IMR-90 (cell line): Measurements from ENCODE around the gene RPS6KL1. TPM values are rescaled to one million over a fixed set of nuclear protein-coding genes. Genes with fewer than 3 reads are reported as not detected.

Source experiments
- ATAC-seq: fragments of 200-7000 bp; cut with Tn5 transposase; 2 replicates; pipeline ENCODE4 v1.9.1; 2020; ENCODE audit warnings: low read depth, mild to moderate bottlenecking, moderate library complexity
- BruUV-seq: library from RNA; stranded (reverse); fragments of 400-500 nt; replicated peaks from 2 replicates; lab custom pipeline; 2021; lab: Mats Ljungman, UMichigan
- CTCF ChIA-PET: fragments of 300-600 bp; formaldehyde crosslinking; extraction: SDS; loops from one replicate; lab custom pipeline; 2021; ENCODE audit warnings: antibody characterized with exemption; lab: Yijun Ruan, JAX
- POLR2A ChIA-PET: fragments of 300-600 bp; sonication (Branson Sonifier 250); formaldehyde crosslinking; loops from one replicate; lab custom pipeline; 2022; ENCODE audit warnings: antibody characterized with exemption; ENCODE audit not compliant: unreplicated experiment; lab: Charles Lee
- DNase-seq: peaks from one replicate; pipeline ENCODE4 v3.0.0; 2013
- H2AFZ ChIP-seq: replicated peaks from 2 replicates; pipeline ENCODE3; 2013; ENCODE audit warnings: low read length, mild to moderate bottlenecking; ENCODE audit not compliant: poor library complexity
- H2AK5ac ChIP-seq: 2 replicates; pipeline ENCODE4 v1.6.1; 2013; ENCODE audit warnings: low read depth, low read length, inconsistent platforms
- H2AK9ac ChIP-seq: replicated peaks from 2 replicates; pipeline ENCODE3; 2013; ENCODE audit warnings: mild to moderate bottlenecking, low read depth, low read length, moderate library complexity; ENCODE audit not compliant: poor library complexity
- H2BK120ac ChIP-seq: 2 replicates; pipeline ENCODE4 v1.6.1; 2013; ENCODE audit warnings: low read depth, low read length, inconsistent platforms
- H2BK15ac ChIP-seq: 3 replicates; pipeline ENCODE4 v1.6.1; 2013; ENCODE audit warnings: low read depth, low read length, inconsistent platforms
- H2BK20ac ChIP-seq: 2 replicates; pipeline ENCODE4 v1.6.1; 2013; ENCODE audit warnings: low read depth, mild to moderate bottlenecking, inconsistent platforms, low read length, moderate library complexity
- H2BK5ac ChIP-seq: 2 replicates; pipeline ENCODE4 v1.6.1; 2013; ENCODE audit warnings: mild to moderate bottlenecking, low read depth, low read length, inconsistent platforms; ENCODE audit not compliant: poor library complexity, severe bottlenecking
- H3K14ac ChIP-seq: replicated peaks from 2 replicates; pipeline ENCODE4 v1.6.1; 2013; ENCODE audit warnings: low read depth, low read length, inconsistent platforms
- H3K18ac ChIP-seq: 2 replicates; pipeline ENCODE4 v1.6.1; 2013; ENCODE audit warnings: low read depth, low read length, control low read depth
- H3K23ac ChIP-seq: 2 replicates; pipeline ENCODE4 v1.6.1; 2013; ENCODE audit warnings: low read depth, low read length, inconsistent platforms
- H3K27ac ChIP-seq: 2 replicates; pipeline ENCODE4 v1.5.1; 2013; ENCODE audit warnings: mild to moderate bottlenecking, control low read depth, low read length; ENCODE audit not compliant: insufficient read depth
- H3K27me3 ChIP-seq: 2 replicates; pipeline ENCODE4 v1.6.1; 2013; ENCODE audit warnings: low read length; ENCODE audit not compliant: control insufficient read depth, insufficient read depth
- H3K36me3 ChIP-seq: 2 replicates; pipeline ENCODE4 v1.6.1; 2013; ENCODE audit warnings: low read length, mixed read lengths; ENCODE audit not compliant: control insufficient read depth, insufficient read depth
- H3K4ac ChIP-seq: 2 replicates; pipeline ENCODE4 v1.6.1; 2013; ENCODE audit warnings: low read depth, low read length, inconsistent platforms
- H3K4me1 ChIP-seq: 2 replicates; pipeline ENCODE4 v1.6.1; 2013; ENCODE audit warnings: low read length, mixed read lengths; ENCODE audit not compliant: control insufficient read depth, insufficient read depth
- H3K4me2 ChIP-seq: 2 replicates; pipeline ENCODE4 v1.6.1; 2013; ENCODE audit warnings: low read depth, mild to moderate bottlenecking, control low read depth, low read length, moderate library complexity
- H3K4me3 ChIP-seq: 2 replicates; pipeline ENCODE4 v1.5.1; 2013; ENCODE audit warnings: low read depth, mild to moderate bottlenecking, control low read depth, low read length, moderate library complexity; ENCODE audit not compliant: insufficient read depth
- H3K56ac ChIP-seq: 2 replicates; pipeline ENCODE4 v1.6.1; 2013; ENCODE audit warnings: low read length, inconsistent platforms; ENCODE audit not compliant: insufficient read depth; ENCODE audit errors: extremely low read depth
- H3K79me1 ChIP-seq, 2 experiments: 2 replicates each; pipeline ENCODE4 v1.6.1; 2013; ENCODE audit warnings: low read length in 2 of 2, inconsistent platforms in 1 of 2, low read depth in 1 of 2
- H3K9ac ChIP-seq: 2 replicates; pipeline ENCODE4 v1.6.1; 2013; ENCODE audit warnings: low read depth, low read length, control low read depth
- H3K9me1 ChIP-seq: 2 replicates; pipeline ENCODE4 v1.6.1; 2013; ENCODE audit warnings: low read length, inconsistent platforms; ENCODE audit not compliant: insufficient read depth
- H3K9me3 ChIP-seq: 2 replicates; pipeline ENCODE4 v1.6.1; 2013; ENCODE audit warnings: low read length; ENCODE audit not compliant: control insufficient read depth, insufficient read depth
- H4K20me1 ChIP-seq: 2 replicates; pipeline ENCODE4 v1.6.1; 2013; ENCODE audit warnings: low read length, inconsistent platforms; ENCODE audit not compliant: insufficient read depth
- H4K5ac ChIP-seq: 2 replicates; pipeline ENCODE4 v1.6.1; 2013; ENCODE audit warnings: mild to moderate bottlenecking, low read depth, low read length, control low read depth
- H4K8ac ChIP-seq, 2 experiments: 2 replicates each; pipeline ENCODE4 v1.6.1; 2013; ENCODE audit warnings: low read depth in 2 of 2, low read length in 2 of 2, control low read depth in 1 of 2, inconsistent platforms in 1 of 2
- H4K91ac ChIP-seq: 2 replicates; pipeline ENCODE4 v1.6.1; 2013; ENCODE audit warnings: low read depth, low read length, inconsistent platforms; ENCODE audit not compliant: insufficient read depth
- BHLHE40 ChIP-seq: fragments of 150-350 bp; IDR thresholded peaks from 2 replicates; pipeline ENCODE4 v1.6.1; 2016; ENCODE audit warnings: mild to moderate bottlenecking, low read depth, low read length
- CEBPB ChIP-seq: IDR thresholded peaks from 2 replicates; pipeline ENCODE4 v1.6.1; 2012; ENCODE audit warnings: low read depth, low read length, improper control_type of control experiment
- FOS ChIP-seq: fragments of 150-350 bp; IDR thresholded peaks from 2 replicates; pipeline ENCODE4 v1.6.1; 2016; ENCODE audit warnings: low read depth, low read length
- MAFK ChIP-seq: IDR thresholded peaks from 2 replicates; pipeline ENCODE4 v1.6.1; 2012; ENCODE audit warnings: low read depth, low read length, improper control_type of control experiment
- MAZ ChIP-seq: IDR thresholded peaks from 2 replicates; pipeline ENCODE4 v1.6.1; 2012; ENCODE audit warnings: low read depth, mild to moderate bottlenecking, low read length, improper control_type of control experiment, moderate library complexity, borderline replicate concordance
- MXI1 ChIP-seq: IDR thresholded peaks from 2 replicates; pipeline ENCODE4 v1.6.1; 2012; ENCODE audit warnings: low read depth, mild to moderate bottlenecking, low read length, moderate library complexity, borderline replicate concordance
- NFE2L2 ChIP-seq: fragments of 150-350 bp; IDR thresholded peaks from 2 replicates; pipeline ENCODE4 v1.6.1; 2016; ENCODE audit warnings: low read depth, mild to moderate bottlenecking, low read length
- POLR2A ChIP-seq: IDR thresholded peaks from 2 replicates; pipeline ENCODE4 v1.6.1; 2012; ENCODE audit warnings: mild to moderate bottlenecking, low read depth, low read length
- RAD21 ChIP-seq: IDR thresholded peaks from 2 replicates; pipeline ENCODE4 v1.6.1; 2012; ENCODE audit warnings: low read length, improper control_type of control experiment
- RCOR1 ChIP-seq: IDR thresholded peaks from 2 replicates; pipeline ENCODE4 v1.6.1; 2012; ENCODE audit warnings: mild to moderate bottlenecking, low read length, improper control_type of control experiment; ENCODE audit not compliant: insufficient replicate concordance
- RFX5 ChIP-seq: IDR thresholded peaks from 2 replicates; pipeline ENCODE4 v1.8.0; 2012; ENCODE audit warnings: low read depth, mild to moderate bottlenecking, low read length, moderate library complexity
- SMC3 ChIP-seq: fragments of 150-350 bp; IDR thresholded peaks from 2 replicates; pipeline ENCODE4 v1.6.1; 2016; ENCODE audit warnings: low read depth, mild to moderate bottlenecking, antibody characterized with exemption, low read length, moderate library complexity
- WGBS, 2 experiments: methylation state at CpG; one replicate each; pipeline versions ENCODE4 v1.1.5 to v1.1.7; 2013; ENCODE audit warnings: missing lambda C conversion rate in 2 of 2; ENCODE audit not compliant: insufficient read length in 1 of 2; ENCODE audit errors: extremely low coverage in 2 of 2; 5-methylcytosine and 5-hydroxymethylcytosine counted together
- dilution Hi-C: fragments of 300-500 bp; cut with HindIII; formaldehyde crosslinking; loops from one replicate; pipeline ENCODE4 v1.14.3; 2018; ENCODE audit warnings: low sequenced_read_pairs; ENCODE audit not compliant: unreplicated experiment
- in situ Hi-C: fragments of 300-500 bp; cut with MboI; formaldehyde crosslinking; loops from 3 replicates; pipeline ENCODE4 v1.14.3; 2019; ENCODE audit warnings: low sequenced_read_pairs, inconsistent platforms, mixed read lengths
- intact Hi-C: fragments of 100-400 bp; cut with micrococcal nuclease; formaldehyde crosslinking; loops from 2 replicates; pipeline ENCODE4 v1.10.0; 2022
- polyA plus RNA-seq, 3 experiments: library from polyadenylated mRNA; depleted of rRNA; stranded (reverse); fragments of >200 nt; gene quantifications; 2 replicates each; pipeline ENCODE4 v1.2.3, GENCODE V29; 2012; ENCODE audit warnings: low replicate concordance in 1 of 3
- total RNA-seq: library from RNA; depleted of rRNA; stranded (reverse); fragments of >200 nt; gene quantifications from 2 replicates; pipeline ENCODE4 v1.2.3, GENCODE V29; 2012
- TF ChIP-seq, protein P1 (sequence below): conservative IDR thresholded peaks from 2 replicates; pipeline ENCODE4 v1.5.1; 2012; ENCODE audit warnings: mild to moderate bottlenecking, low read depth, low read length, improper control_type of control experiment
- TF ChIP-seq, protein P2 (sequence below): fragments of 150-350 bp; IDR thresholded peaks from 2 replicates; pipeline ENCODE4 v1.6.1; 2016; ENCODE audit warnings: low read depth, mild to moderate bottlenecking, low read length, moderate library complexity, borderline replicate concordance
- TF ChIP-seq, protein P3 (sequence below): fragments of 150-350 bp; IDR thresholded peaks from 2 replicates; pipeline ENCODE4 v1.6.1; 2017; ENCODE audit warnings: mild to moderate bottlenecking, antibody characterized with exemption, low read length, low read depth

The RPS6KL1 gene
- total and polyA plus RNA-seq, 2 of the 4 experiments (the other 2 are of a cell fraction): 0.72 to 1.7 TPM

DNA sequence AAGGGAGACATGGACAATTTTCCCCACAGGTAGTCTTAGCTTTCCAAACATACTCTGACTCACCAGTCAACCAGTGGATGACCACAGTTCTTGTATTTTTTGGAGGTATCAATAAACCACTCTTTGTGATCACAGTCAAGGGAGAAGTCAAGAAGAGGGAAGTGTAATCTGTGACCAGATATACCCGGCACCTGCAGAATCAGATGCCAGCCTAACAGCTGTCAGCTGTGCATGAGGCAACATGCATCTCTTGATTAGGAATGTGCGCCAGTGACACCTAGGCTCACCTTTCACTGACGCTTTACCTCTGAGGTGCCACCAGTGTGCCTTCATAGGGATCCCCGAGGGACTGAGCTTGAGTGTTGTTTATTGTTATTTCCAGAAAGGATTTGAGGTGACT lies 67.1 kb downstream of the RPS6KL1 start:
- H2AFZ ChIP-seq: no peak overlapping the region
- TF ChIP-seq RAD21 (no peak), MAFK (no peak), MXI1 (no peak), POLR2A (no peak), CEBPB (no peak), RCOR1 (no peak), BHLHE40 (no peak), SMC3 (no peak), RFX5 (no peak), FOS (no peak), MAZ (no peak), NFE2L2 (no peak)
- TF ChIP-seq, protein P1, sequence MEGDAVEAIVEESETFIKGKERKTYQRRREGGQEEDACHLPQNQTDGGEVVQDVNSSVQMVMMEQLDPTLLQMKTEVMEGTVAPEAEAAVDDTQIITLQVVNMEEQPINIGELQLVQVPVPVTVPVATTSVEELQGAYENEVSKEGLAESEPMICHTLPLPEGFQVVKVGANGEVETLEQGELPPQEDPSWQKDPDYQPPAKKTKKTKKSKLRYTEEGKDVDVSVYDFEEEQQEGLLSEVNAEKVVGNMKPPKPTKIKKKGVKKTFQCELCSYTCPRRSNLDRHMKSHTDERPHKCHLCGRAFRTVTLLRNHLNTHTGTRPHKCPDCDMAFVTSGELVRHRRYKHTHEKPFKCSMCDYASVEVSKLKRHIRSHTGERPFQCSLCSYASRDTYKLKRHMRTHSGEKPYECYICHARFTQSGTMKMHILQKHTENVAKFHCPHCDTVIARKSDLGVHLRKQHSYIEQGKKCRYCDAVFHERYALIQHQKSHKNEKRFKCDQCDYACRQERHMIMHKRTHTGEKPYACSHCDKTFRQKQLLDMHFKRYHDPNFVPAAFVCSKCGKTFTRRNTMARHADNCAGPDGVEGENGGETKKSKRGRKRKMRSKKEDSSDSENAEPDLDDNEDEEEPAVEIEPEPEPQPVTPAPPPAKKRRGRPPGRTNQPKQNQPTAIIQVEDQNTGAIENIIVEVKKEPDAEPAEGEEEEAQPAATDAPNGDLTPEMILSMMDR: no peak
- TF ChIP-seq, protein P2, sequence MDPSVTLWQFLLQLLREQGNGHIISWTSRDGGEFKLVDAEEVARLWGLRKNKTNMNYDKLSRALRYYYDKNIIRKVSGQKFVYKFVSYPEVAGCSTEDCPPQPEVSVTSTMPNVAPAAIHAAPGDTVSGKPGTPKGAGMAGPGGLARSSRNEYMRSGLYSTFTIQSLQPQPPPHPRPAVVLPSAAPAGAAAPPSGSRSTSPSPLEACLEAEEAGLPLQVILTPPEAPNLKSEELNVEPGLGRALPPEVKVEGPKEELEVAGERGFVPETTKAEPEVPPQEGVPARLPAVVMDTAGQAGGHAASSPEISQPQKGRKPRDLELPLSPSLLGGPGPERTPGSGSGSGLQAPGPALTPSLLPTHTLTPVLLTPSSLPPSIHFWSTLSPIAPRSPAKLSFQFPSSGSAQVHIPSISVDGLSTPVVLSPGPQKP: no peak
- TF ChIP-seq, protein P3, sequence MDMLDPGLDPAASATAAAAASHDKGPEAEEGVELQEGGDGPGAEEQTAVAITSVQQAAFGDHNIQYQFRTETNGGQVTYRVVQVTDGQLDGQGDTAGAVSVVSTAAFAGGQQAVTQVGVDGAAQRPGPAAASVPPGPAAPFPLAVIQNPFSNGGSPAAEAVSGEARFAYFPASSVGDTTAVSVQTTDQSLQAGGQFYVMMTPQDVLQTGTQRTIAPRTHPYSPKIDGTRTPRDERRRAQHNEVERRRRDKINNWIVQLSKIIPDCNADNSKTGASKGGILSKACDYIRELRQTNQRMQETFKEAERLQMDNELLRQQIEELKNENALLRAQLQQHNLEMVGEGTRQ: no peak
- H3K36me3 ChIP-seq: no peaks in the 10 kb centered on the region
- no peak for DNase-seq
- no TSS peak for BruUV-seq
- ChIA-PET CTCF (no interaction called here), POLR2A (no interaction called here)
- H4K20me1 ChIP-seq: peaks cover 3% of the 10 kb centered on the region; the same call in 1 of the 2 replicates
- dilution Hi-C loops (no loop called here), in situ Hi-C loops (no loop called here), intact Hi-C loops (no loop called here)
- 33% methylated on average over 1 of the region's 4 CpGs; no CpG with 5 or more reads in 1 of the 2 experiments for WGBS, 2 experiments
- H4K91ac ChIP-seq: no peak overlapping the region
- no peak overlapping the region for H2BK20ac ChIP-seq
- peaks cover 0 to 4% of the 10 kb centered on the region in 2 experiments; a peak in 1 of 4 replicates for H3K79me1 ChIP-seq
- H3K14ac ChIP-seq: no peak overlapping the region
- no peak overlapping the region for H3K4me2 ChIP-seq
- no peak overlapping the region for H2AK9ac ChIP-seq
- H3K9me3 ChIP-seq: no peaks in the 10 kb centered on the region
- no peak overlapping the region for H3K56ac ChIP-seq
- H2BK120ac ChIP-seq: no peak overlapping the region
- H3K18ac ChIP-seq: no peak overlapping the region
- H2BK5ac ChIP-seq: no peak overlapping the region
- no peak overlapping the region for H2AK5ac ChIP-seq
- H3K9ac ChIP-seq: no peak overlapping the region
- H3K4me1 ChIP-seq: peaks cover 23% of the 10 kb centered on the region
- H3K23ac ChIP-seq: no peak overlapping the region
- no peak for ATAC-seq
- H4K5ac ChIP-seq: no peak overlapping the region
- peaks cover 15% of the 10 kb centered on the region for H3K9me1 ChIP-seq
- H2BK15ac ChIP-seq: no peak overlapping the region
- H3K4me3 ChIP-seq: no peak overlapping the region
- no peak overlapping the region for H3K27ac ChIP-seq
- H3K4ac ChIP-seq: no peak overlapping the region
- no peak overlapping the region for H4K8ac ChIP-seq
- no peaks in the 10 kb centered on the region for H3K27me3 ChIP-seq
